ENCODE data around the gene SFTPB.

Gene SFTPB

GRCh38 chr2:85635011-85635410, 33.0 kb downstream of the SFTPB start:
- ChIA-PET CTCF (interaction anchor here (0.6 to 3.3 kb wide), 6 partner anchors 9 to 293 kb away, joined by 3 to 19 read pairs (median 6); no protein-coding TSS in a partner anchor), POLR2A (no interaction called here)
- Histone ChIP-seq H3K27ac (ENCODE audit: extremely low read depth, low read depth, low read length) (no peak overlapping the region), H3K4me1 (ENCODE audit: control insufficient read depth, insufficient read depth, low read length) (no peaks in the 10 kb centered on the region), H3K36me3 (ENCODE audit: control insufficient read depth in 2 of 2, insufficient read depth in 1 of 2, low read length in 2 of 2) (peaks cover 93 to 95% of the 10 kb centered on the region in 2 experiments), H3K9me3 (ENCODE audit: control insufficient read depth, insufficient read depth, low read depth, low read length) (no peaks in the 10 kb centered on the region), H3K4me3 (ENCODE audit: low read depth, low read length) (no peak overlapping the region)
- no peak for TF ChIP-seq HOXD13 (CRISPR knock-in tag; IDR thresholded peaks at IDR 0.05; ENCODE audit: borderline replicate concordance)
- no peak for TF ChIP-seq OSR2 (tag by site-specific recombination; IDR thresholded peaks at IDR 0.05)
- peak; percentile 66; the same call in 1 of the 2 replicates for TF ChIP-seq ZNF449 (tag by site-specific recombination; IDR thresholded peaks at IDR 0.05)

- H3K4me1 ChIP-seq (ENCODE audit: control insufficient read depth, insufficient read depth, low read length) = no peaks in the 10 kb centered on the region
- TF ChIP-seq ZEB2 (tag by site-specific recombination; IDR thresholded peaks at IDR 0.05) (no peak), ZNF791 (tag by site-specific recombination; IDR thresholded peaks at IDR 0.05) (no peak), KLF10 (tag by site-specific recombination; IDR thresholded peaks at IDR 0.05) (no peak), ZBTB8A (tag by site-specific recombination; IDR thresholded peaks at IDR 0.05) (no peak), ZNF707 (tag by site-specific recombination; IDR thresholded peaks at IDR 0.05) (no peak), SCRT2 (tag by site-specific recombination; IDR thresholded peaks at IDR 0.05) (no peak), ATF2 (tag by site-specific recombination; IDR thresholded peaks at IDR 0.05; ENCODE audit: low read depth) (no peak), PRDM4 (tag by site-specific recombination; IDR thresholded peaks at IDR 0.05) (no peak), ZSCAN18 (tag by site-specific recombination; IDR thresholded peaks at IDR 0.05) (no peak), ZSCAN16 (tag by site-specific recombination; IDR thresholded peaks at IDR 0.05) (no peak), ZBTB17 (tag by site-specific recombination; IDR thresholded peaks at IDR 0.05) (no peak), ZNF660 (tag by site-specific recombination; IDR thresholded peaks at IDR 0.05) (no peak), ZNF76 (tag by site-specific recombination; IDR thresholded peaks at IDR 0.05; ENCODE audit: borderline replicate concordance, low read depth) (no peak), ZNF19 (tag by site-specific recombination; IDR thresholded peaks at IDR 0.05; ENCODE audit: low read depth) (no peak), ELK4 (IDR thresholded peaks at IDR 0.05; ENCODE audit: borderline replicate concordance, low read depth, low read length) (no peak), ZBTB44 (tag by site-specific recombination; IDR thresholded peaks at IDR 0.05) (no peak), ZNF221 (tag by site-specific recombination; IDR thresholded peaks at IDR 0.05; ENCODE audit: borderline replicate concordance) (no peak)
- CTCF ChIA-PET = interaction anchor here (0.5 to 0.6 kb wide), 3 partner anchors 9 to 103 kb away, joined by 3 to 4 read pairs (median 3); no protein-coding TSS in a partner anchor
- POLR2A ChIA-PET = interaction anchor here (0.6 kb wide), 1 partner anchor 67 kb away, joined by 3 read pairs; no protein-coding TSS in a partner anchor
- H3K36me3 ChIP-seq (ENCODE audit: control insufficient read depth in 2 of 2, insufficient read depth in 1 of 2, low read length in 2 of 2) = peaks cover 90 to 95% of the 10 kb centered on the region in 2 experiments
- H3K9me3 ChIP-seq (ENCODE audit: control insufficient read depth, insufficient read depth, low read depth, low read length) = no peaks in the 10 kb centered on the region
- no peak overlapping the region for H3K27ac ChIP-seq (ENCODE audit: extremely low read depth, low read depth, low read length)
- H3K4me3 ChIP-seq (ENCODE audit: low read depth, low read length) = no peak overlapping the region
Measured at GRCh38 chr2:85631316-85631715, 36.7 kb downstream of the SFTPB start.
